Endothelial cell of umbilical vein (primary cell): ENCODE measurements around the gene SFXN3. TPM values are rescaled to one million over a fixed set of nuclear protein-coding genes. Genes with fewer than 3 reads are reported as not detected.

Experiments
- BruUV-seq: library from RNA; stranded (reverse); fragments of 400-500 nt; replicated peaks from 2 replicates; lab custom pipeline; 2021; lab: Mats Ljungman, UMichigan
- CTCF ChIA-PET: fragments of 300-600, 350-600 bp; sonication (Branson Sonifier 250); formaldehyde crosslinking; loops from one replicate; lab custom pipeline; 2021; ENCODE audit warnings: antibody characterized with exemption, inconsistent platforms; lab: Charles Lee
- POLR2A ChIA-PET: fragments of 300-600, 350-600 bp; sonication (Branson Sonifier 250); formaldehyde crosslinking; loops from one replicate; lab custom pipeline; 2021; ENCODE audit warnings: antibody characterized with exemption, inconsistent platforms; lab: Charles Lee
- DNase-seq: peaks from one replicate; pipeline ENCODE4 v3.0.0-alpha.2; 2011; ENCODE audit warnings: low read depth, low spot score
- FAIRE-seq: peaks from 2 replicates; lab custom pipeline; 2011; peaks lifted over from hg19 to GRCh38; lab: Jason Lieb, UNC
- H2AFZ ChIP-seq: 2 replicates; pipeline ENCODE4 v1.6.0; 2012; ENCODE audit warnings: low read depth, low read length, control low read depth, inconsistent platforms
- H3K27ac ChIP-seq: 2 replicates; pipeline ENCODE4 v1.5.1; 2011; ENCODE audit warnings: low read depth, mild to moderate bottlenecking, control low read depth, low read length, moderate library complexity; ENCODE audit not compliant: insufficient read depth
- H3K27me3 ChIP-seq, 2 experiments: 2 replicates each; pipeline versions ENCODE4 v1.6.0 to v1.6.1; 2011; ENCODE audit warnings: low read length in 2 of 2, mixed read lengths in 1 of 2; ENCODE audit not compliant: control insufficient read depth in 2 of 2, insufficient read depth in 2 of 2
- H3K36me3 ChIP-seq, 2 experiments: 2 replicates in 1 of 2; 3 replicates in 1 of 2; pipeline ENCODE4 v1.5.1; 2011; ENCODE audit warnings: low read length in 2 of 2, mild to moderate bottlenecking in 1 of 2, moderate library complexity in 1 of 2; ENCODE audit not compliant: control insufficient read depth in 2 of 2, insufficient read depth in 2 of 2; ENCODE audit errors: extremely low read depth in 1 of 2
- H3K4me1 ChIP-seq: 3 replicates; pipeline ENCODE4 v1.5.1; 2011; ENCODE audit warnings: mild to moderate bottlenecking, low read length; ENCODE audit not compliant: control insufficient read depth, insufficient read depth; ENCODE audit errors: extremely low read depth
- H3K4me2 ChIP-seq: 2 replicates; pipeline ENCODE4 v1.6.1; 2011; ENCODE audit warnings: low read length, control low read depth, mixed read lengths; ENCODE audit not compliant: insufficient read depth
- H3K4me3 ChIP-seq, 3 experiments: fragments of 200-600 bp in 1 of 3; sonication (generic), shearing (Covaris generic) in 1 of 3; replicated peaks in 1 of 3; 2 replicates each; pipeline ENCODE4 v1.5.1; 2011 to 2016; ENCODE audit warnings: control low read depth in 3 of 3, low read length in 3 of 3, mild to moderate bottlenecking in 2 of 3, inconsistent platforms in 1 of 3, low read depth in 1 of 3, moderate library complexity in 1 of 3; ENCODE audit not compliant: insufficient read depth in 1 of 3
- H3K79me2 ChIP-seq: 2 replicates; pipeline ENCODE4 v1.6.0; 2012; ENCODE audit warnings: low read length, inconsistent platforms; ENCODE audit not compliant: control insufficient read depth, insufficient read depth
- H3K9ac ChIP-seq: replicated peaks from 2 replicates; pipeline ENCODE3; 2011; ENCODE audit warnings: low read length, control low read depth; ENCODE audit not compliant: insufficient read depth; ENCODE audit errors: extremely low read depth
- H3K9me1 ChIP-seq: replicated peaks from 3 replicates; pipeline ENCODE4 v1.6.0; 2011; ENCODE audit warnings: mild to moderate bottlenecking, low read length; ENCODE audit not compliant: control insufficient read depth, insufficient read depth; ENCODE audit errors: extremely low read depth
- H3K9me3 ChIP-seq: replicated peaks from 2 replicates; pipeline ENCODE4 v1.5.1; 2012; ENCODE audit warnings: low read length, inconsistent platforms; ENCODE audit not compliant: control insufficient read depth, insufficient read depth
- H4K20me1 ChIP-seq: replicated peaks from 2 replicates; pipeline ENCODE3; 2011; ENCODE audit warnings: mild to moderate bottlenecking, low read length; ENCODE audit not compliant: control insufficient read depth, insufficient read depth; ENCODE audit errors: extremely low read depth
- CTCF ChIP-seq, 2 donors: IDR thresholded peaks; 1 replicate in 1 of 2; 2 replicates in 1 of 2; pipeline ENCODE4 v1.5.1; 2011; ENCODE audit warnings: low read length in 2 of 2, mild to moderate bottlenecking in 2 of 2, moderate library complexity in 2 of 2, control low read depth in 1 of 2, inconsistent platforms in 1 of 2, low read depth in 1 of 2; ENCODE audit not compliant: insufficient read depth in 1 of 2; ENCODE audit errors: extremely low read depth in 1 of 2
- EZH2 ChIP-seq: IDR thresholded peaks from 2 replicates; pipeline ENCODE4 v1.6.1; 2012; ENCODE audit warnings: borderline replicate concordance, low read depth, mild to moderate bottlenecking, moderate library complexity, low read length, inconsistent platforms; ENCODE audit not compliant: severe bottlenecking
- FOS ChIP-seq: IDR thresholded peaks from 2 replicates; pipeline ENCODE4 v1.6.1; 2011; ENCODE audit warnings: mild to moderate bottlenecking, low read length, moderate library complexity, borderline replicate concordance; ENCODE audit not compliant: insufficient read depth
- GATA2 ChIP-seq: IDR thresholded peaks from 2 replicates; pipeline ENCODE4 v1.7.0; 2011; ENCODE audit warnings: low read depth, mild to moderate bottlenecking, moderate library complexity, mixed read lengths, low read length; ENCODE audit not compliant: insufficient read length, insufficient read depth
- JUN ChIP-seq: IDR thresholded peaks from 2 replicates; pipeline ENCODE4 v1.6.1; 2011; ENCODE audit warnings: borderline replicate concordance, low read depth; ENCODE audit not compliant: insufficient read length, insufficient read depth
- MAX ChIP-seq: IDR thresholded peaks from 2 replicates; pipeline ENCODE4 v1.6.1; 2011; ENCODE audit not compliant: insufficient read depth, insufficient read length
- MYC ChIP-seq: IDR thresholded peaks from one replicate; pipeline ENCODE4 v1.6.1; 2011; ENCODE audit warnings: mild to moderate bottlenecking, low read depth, low read length
- POLR2A ChIP-seq: IDR thresholded peaks from 2 replicates; pipeline ENCODE4 v1.6.1; 2012; ENCODE audit warnings: low read depth, mild to moderate bottlenecking, control low read depth, low read length
- POLR2AphosphoS5 ChIP-seq: IDR thresholded peaks from 2 replicates; pipeline ENCODE4 v1.6.1; 2012; ENCODE audit warnings: low read depth, mild to moderate bottlenecking, control low read depth, low read length, moderate library complexity; ENCODE audit not compliant: insufficient read depth
- dilution Hi-C: fragments of 300-500 bp; cut with MboI; formaldehyde crosslinking; loops from one replicate; pipeline ENCODE4 v1.15.0; 2019; ENCODE audit warnings: low sequenced_read_pairs; ENCODE audit not compliant: extremely low pct_ligation_motif_present
- intact Hi-C: fragments of 100-400 bp; cut with micrococcal nuclease; formaldehyde crosslinking; loops from one replicate; pipeline ENCODE4 v1.10.0; 2022
- polyA plus RNA-seq, 4 experiments: library from polyadenylated mRNA; depleted of rRNA in 3 of 4; stranded (reverse) in 3 of 4; unstranded in 1 of 4; fragments of >200 nt; gene quantifications; 2 replicates each; pipeline versions ENCODE4 v1.2.1 to v1.2.3, GENCODE V29; 2011 to 2012; ENCODE audit warnings: missing spikeins in 1 of 4
- total RNA-seq: library from RNA; stranded (reverse); gene quantifications from 2 replicates; pipeline ENCODE4 v1.2.3, GENCODE V29; 2021

SFXN3 gene
- total and polyA plus RNA-seq, 2 donors (not counting 3 experiments of a cell fraction or from before 2014, with no cell fraction given), result 83.1 to 117 TPM

GRCh38 chr10:100998183-100998990 is 32.6 kb upstream of the SFXN3 start:
- Histone ChIP-seq H2AFZ (peak overlapping the region; percentile 38), H3K4me1 (peaks cover 33% of the 10 kb centered on the region), H3K36me3 (peaks cover 2 to 9% of the 10 kb centered on the region in 2 experiments), H4K20me1 (no peaks in the 10 kb centered on the region), H3K9me1 (no peaks in the 10 kb centered on the region), H3K27me3 (no peaks in the 10 kb centered on the region), H3K4me2 (peak overlapping the region; percentile 6), H3K4me3 (peak overlapping the region in 2 of 3 experiments; percentile 1 to 85), H3K9me3 (no peaks in the 10 kb centered on the region), H3K79me2 (peaks cover 32% of the 10 kb centered on the region), H3K27ac (peak overlapping the region; percentile 86), H3K9ac (peak overlapping the region; percentile 84)
- dilution Hi-C loops, result no loop called here
- TF ChIP-seq FOS (peak; percentile 29), MYC (no peak)
- BruUV-seq, result TSS peak; percentile 60
- ChIA-PET CTCF (interaction anchor here (0.6 to 12.6 kb wide), 13 partner anchors 10 to 1816 kb away, joined by 3 to 254 read pairs (median 4); partner anchors contain the start of genes MRPL43, PDZD7, SEMA4G and SFXN3), POLR2A (no interaction called here)
- DNase-seq (peak; percentile 85), FAIRE-seq (peak; percentile 83)
- intact Hi-C loops, result loop anchor here (1.0 to 2.0 kb wide), 2 partner anchors 15 to 62 kb away; partner anchors contain the start of gene KAZALD1

- Histone ChIP-seq H2AFZ (peak overlapping the region; percentile 16), H3K27ac (peak overlapping the region; percentile 86), H3K36me3 (peaks cover 5 to 17% of the 10 kb centered on the region in 2 experiments), H3K27me3 (no peaks in the 10 kb centered on the region), H4K20me1 (no peaks in the 10 kb centered on the region), H3K4me2 (peak overlapping the region; percentile 50), H3K9ac (peak overlapping the region; percentile 84), H3K4me1 (peaks cover 33% of the 10 kb centered on the region), H3K4me3 (peak overlapping the region; percentile 6 to 85 (median 29)), H3K79me2 (peaks cover 34% of the 10 kb centered on the region), H3K9me1 (no peaks in the 10 kb centered on the region), H3K9me3 (no peaks in the 10 kb centered on the region)
- DNase-seq, result peak; percentile 75
- FAIRE-seq, result peak; percentile 80
- CTCF ChIA-PET, result interaction anchor here (0.7 to 12.6 kb wide), 6 partner anchors 9 to 42 kb away, joined by 4 to 254 read pairs (median 16); no protein-coding TSS in a partner anchor
- dilution Hi-C loops (no loop called here), intact Hi-C loops (loop anchor here (1.0 to 2.0 kb wide), 2 partner anchors 14 to 62 kb away; partner anchors contain the start of gene KAZALD1)
- no TSS peak for BruUV-seq
- POLR2A ChIA-PET, result interaction anchor here (1.0 kb wide), 1 partner anchor 12 kb away, joined by 3 read pairs; no protein-coding TSS in a partner anchor
- TF ChIP-seq GATA2 (no peak), MAX (no peak), POLR2A (peak; percentile 76), EZH2 (no peak), CTCF (IDR thresholded peaks at IDR 0.05; ENCODE audit: extremely low read depth in 1 of 2, insufficient read depth in 1 of 2, low read depth in 1 of 2, low read length in 2 of 2) (peak; percentile 92 to 95), JUN (no peak), FOS (no peak), MYC (no peak), POLR2AphosphoS5 (peak; percentile 72)
Observed at GRCh38 chr10:100998991-100999741, 31.9 kb upstream of the SFXN3 start.
